Dermis blood vessel endothelial cell (primary cell): ENCODE results near the gene GID4. TPM values are rescaled to one million over a fixed set of nuclear protein-coding genes. Genes with fewer than 3 reads are reported as not detected.

ENCODE experiments used
- DNase-seq: peaks from one replicate; pipeline ENCODE4 v3.0.0; 2010
- total RNA-seq: library from RNA; depleted of rRNA; stranded (reverse); fragments of >200 nt; gene quantifications from 2 replicates; pipeline ENCODE4 v1.2.3, GENCODE V29; 2014

Gene GID4
- total RNA-seq, 1 donor from 2014 or later, result 6.3 TPM

DNA sequence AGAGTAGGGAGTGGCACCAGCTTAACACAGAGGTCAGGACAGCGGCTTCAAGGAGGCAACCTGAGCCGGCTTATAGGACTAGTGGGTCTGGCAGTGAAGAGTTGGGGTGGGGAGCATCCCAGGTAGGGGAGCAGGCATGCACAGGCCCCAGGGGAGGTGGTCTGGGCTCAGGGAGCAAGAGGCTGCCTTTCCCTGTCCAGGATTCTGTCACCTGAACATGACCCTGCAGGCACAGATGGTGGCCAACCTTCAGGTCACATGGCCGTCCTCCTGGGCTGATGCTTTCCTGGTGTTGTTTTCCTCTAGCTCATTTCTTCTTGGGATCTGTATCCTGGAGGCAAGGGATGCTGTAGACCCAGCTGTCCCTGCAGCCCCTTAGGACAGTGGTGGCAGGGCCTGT is 65.8 kb downstream of the GID4 start:
- DNase-seq, result no peak

DNA sequence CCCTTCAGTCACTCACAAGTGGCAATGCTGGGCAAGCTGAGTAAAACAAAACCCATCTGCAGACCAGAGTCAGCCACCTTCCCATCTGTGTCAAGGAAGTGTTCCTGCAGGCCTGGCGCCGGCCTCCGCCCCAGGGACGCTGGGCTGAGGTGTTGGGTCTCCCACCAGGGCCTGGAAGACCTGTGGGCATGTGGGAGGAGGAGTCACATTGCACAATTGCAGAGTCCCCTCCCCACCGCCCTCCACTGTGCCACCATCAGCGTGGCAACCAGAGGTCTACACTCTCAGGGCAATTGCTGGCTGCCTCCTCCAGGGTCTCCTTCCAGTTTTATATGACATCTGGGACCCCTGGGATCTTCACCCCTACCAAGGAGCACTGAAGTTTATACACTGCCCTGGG is 66.4 kb downstream of the GID4 start:
- DNase-seq, result no peak

DNA sequence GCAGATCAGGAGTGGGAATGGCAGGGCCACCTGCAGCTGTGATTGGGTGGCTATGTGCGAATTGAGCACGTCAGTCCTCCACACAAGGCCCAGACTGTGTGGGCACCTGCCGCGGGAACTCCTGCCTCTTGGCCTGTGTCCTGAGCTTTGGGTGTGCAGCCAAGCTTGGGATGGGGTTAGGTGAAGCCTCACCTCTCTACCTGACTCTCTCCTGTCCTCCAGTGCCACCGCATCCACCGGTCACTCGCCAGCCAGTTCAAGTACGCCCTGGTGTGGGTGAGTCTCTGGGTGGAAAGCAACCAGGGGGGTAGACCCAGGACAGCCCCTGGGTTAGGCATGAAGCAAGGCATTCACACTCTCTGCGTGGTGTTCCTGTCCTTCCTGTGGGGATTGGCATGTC is 67.0 kb downstream of the GID4 start:
- no peak for DNase-seq

DNA sequence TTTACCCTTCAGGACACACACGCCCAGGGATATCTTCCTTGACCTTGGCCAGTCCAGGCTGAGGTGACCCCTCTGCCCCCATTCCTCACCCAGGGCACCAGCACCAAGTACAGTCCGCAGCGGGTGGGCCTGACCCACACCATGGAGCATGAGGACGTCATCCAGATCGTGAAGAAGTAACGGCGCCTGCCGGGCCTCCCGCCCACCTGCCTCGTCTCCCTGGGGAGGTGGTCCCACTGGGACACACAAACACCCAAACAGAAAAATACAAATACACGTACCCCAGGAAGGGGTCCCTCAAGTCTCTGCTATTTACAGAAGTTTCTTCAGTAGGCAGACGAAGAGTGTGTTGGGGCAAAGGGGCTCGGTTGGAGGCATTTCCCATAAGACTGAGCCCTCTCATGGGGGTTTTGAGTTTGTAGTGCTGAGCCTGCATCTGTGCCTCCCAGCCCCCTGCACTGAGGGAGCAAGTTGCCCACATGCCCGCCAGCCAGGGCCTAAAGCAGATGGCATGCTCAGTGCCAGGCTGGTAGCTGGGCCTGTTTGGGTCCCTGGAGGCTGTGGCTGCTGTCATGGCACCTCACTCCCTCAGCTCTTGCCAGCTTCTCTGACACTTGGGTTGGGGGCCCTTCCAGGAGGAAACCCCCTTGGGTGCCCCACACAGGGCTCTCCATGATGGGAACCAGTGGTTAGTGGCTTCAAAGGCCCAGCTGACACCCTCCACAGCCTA is 68.0 kb downstream of the GID4 start:
- no peak for DNase-seq

DNA sequence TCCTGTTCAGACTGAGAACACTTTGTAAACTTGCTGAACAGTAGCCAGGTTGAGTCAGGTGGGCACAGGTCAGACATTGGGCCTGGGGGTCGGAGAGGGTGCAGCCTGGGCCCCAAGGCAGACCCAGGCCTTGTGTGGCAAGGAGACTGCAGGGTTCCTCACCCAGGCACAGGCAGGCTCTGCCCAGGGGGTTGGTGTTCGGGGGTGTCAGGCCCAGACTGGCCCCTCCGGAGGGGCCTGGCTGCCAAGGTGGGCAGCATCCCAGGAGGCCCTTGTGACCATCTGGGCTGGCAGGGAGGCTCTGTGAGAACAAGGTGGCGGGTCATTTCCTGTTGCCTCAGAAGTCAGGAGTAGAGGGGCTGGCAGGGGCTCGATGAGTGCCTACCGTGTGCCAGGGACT is 68.8 kb downstream of the GID4 start:
- no peak for DNase-seq

DNA sequence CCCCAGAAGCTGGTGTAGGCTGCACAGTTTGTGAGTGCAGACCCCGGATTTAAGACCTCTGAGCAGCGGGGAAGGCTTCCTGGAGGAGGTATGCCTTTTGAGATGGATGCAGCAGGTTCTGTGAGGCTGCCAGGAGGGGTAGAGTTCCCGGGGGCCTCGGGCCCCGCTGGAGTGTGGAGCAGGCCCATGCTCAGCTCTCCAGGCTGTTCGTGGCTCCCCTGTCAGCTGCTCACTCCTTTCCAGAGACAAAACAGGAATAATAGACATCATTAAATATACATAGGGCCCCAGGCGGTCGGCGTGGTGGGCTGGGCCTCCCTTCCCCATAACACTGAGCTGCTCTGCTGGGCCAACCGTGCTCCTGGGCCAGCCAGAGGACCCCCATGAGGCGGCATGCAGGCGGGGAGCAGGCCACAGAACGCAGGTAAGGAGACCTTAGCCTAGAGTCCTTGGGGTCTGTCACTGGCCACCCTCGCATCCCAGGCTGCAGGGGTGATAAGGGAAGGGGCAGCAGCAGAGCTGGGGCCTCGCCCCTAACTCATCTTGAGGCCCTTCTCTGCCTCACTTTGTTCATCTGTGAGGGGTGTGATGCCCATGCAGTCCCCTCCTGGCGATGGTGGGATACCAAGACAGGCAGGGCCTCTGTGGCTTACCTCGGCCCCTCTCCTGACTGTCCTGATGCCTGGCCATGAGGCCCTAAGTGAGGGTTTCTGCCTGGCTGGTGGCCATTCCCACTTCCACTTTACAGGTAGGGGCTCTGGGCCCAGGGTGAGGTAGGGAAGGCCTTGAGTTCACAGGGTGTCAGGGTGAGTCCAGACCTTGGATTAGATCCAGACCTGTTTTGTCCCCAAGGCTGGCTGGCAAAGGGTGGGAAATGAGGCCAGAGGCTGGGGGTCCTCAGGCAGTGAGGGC is 69.4 kb downstream of the GID4 start, which contains the start of gene MYO15A:
MYO15A (plus strand) TSS at position 356 of the 912 bp plus-strand sequence. CDS start 10,045 bp downstream, outside the sequence.
- DNase-seq, result no peak

DNA sequence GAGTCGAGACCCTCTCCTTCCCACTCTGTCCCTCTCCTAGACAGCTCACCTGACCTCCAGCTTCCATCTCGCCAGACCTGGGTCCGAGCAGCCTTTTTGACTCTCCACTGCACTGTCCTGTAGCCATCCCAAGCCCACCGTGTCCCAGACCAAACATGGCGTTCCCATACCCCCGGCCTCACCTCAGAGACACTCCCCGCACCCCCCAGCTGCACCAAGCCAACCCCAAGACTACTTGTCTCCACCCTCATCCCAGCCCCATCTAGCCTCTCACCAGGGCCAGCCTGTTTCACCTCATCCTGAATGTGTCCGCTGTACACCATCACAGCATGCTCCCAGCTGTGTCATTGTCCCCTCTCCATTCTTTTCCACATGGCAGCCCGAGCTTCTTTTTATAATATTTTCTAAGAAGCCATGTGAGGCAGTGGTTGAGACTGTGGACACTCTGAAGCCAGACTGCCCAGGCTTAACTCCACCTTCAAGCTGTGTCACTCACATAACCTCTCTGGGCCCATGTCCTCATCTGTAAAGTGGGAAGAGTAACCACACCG is 70.8 kb downstream of the GID4 start:
- no peak for DNase-seq

DNA sequence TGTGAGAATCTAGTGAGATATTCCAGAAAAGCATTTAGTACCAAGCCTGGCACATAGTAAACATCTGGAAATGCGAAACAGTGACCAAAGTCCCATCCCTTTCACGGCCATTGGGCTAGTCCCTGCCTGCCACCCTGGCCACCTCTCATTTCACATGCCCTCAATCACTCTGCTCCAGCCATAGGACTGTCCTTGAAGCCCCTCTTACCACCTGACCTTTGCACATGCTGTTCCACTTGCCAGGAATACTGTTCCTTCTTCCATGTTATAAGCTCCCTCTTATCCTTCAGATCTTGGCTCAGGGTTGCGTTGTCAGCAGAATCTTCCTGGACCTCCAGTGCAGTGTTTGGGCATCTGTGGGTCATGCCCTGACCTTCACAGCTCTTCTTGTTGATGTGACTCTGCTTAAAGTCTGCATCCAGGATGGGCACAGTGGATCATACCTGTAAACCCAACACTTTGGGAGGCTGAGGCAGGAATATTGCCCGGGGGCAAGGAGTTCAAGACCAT is 71.5 kb downstream of the GID4 start:
- DNase-seq, result no peak

DNA sequence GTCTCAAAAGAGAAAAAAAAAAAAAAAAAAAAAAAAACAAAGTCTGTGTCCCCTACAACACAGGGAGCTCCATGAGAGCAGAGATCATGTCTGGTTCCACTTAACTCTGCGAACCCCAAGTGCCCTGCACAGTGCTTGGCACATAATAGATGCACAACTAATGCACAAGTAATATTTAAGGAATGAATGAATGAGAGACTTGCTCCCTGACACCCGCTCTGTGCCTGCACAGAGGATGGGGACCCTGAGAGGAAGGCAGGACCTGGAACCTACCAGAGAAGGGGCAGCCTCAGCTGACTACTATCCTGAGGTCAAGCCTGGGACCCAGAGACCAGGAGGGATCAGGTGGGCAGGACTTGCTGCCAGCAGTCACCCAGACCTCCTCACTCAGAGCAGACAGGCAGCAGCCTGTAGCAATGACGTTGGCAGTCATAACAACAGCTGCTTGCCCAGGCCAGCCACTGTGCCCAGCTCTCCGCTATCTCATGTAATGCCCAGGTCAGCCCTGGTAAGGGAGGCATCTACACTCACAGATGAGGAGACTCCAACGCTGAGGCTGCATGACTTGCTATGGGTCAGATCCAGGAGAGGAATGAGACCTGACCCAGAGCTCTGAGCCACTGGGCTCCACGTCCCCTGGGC is 72.2 kb downstream of the GID4 start:
- no peak for DNase-seq

DNA sequence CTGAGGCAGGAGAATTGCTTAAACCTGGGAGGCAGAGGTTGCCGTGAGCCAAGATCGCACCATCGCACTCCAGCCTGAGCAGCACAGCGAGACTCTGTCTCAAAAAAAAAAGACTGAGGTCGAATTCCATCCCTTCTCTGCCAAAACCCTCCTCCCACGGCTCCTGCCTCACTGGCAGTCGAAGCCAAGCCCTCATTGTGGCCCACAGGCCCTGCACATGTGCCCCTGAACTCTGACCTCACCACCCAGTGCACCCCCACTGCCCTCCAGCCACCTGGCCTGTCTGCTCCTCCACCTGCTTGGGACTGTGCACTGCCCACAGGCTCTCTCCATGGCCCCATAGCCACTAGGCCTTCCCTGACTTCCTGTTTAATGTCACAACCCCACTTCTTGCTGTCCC is 76.3 kb downstream of the GID4 start:
- no peak for DNase-seq

DNA sequence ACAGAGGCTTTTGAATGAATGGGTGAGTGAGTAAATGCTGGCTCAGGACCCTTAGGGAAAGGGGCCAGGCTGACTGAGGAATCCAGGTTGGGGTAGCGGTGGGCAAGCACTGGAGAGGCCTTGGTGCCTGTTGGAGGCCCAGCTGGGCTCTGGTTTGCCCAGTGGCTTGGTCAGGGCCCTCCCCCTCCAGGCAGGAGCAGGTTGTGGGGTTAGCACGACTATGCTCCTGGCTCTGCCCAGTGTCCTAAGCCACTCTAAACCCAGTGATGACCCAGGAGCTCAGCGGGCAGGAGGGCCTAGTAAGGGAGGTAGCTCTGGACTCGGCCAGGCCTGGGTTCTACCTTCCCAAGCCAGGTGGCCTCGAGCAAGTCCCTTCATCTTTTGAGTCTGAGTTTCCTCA is 76.9 kb downstream of the GID4 start:
- DNase-seq, result no peak

DNA sequence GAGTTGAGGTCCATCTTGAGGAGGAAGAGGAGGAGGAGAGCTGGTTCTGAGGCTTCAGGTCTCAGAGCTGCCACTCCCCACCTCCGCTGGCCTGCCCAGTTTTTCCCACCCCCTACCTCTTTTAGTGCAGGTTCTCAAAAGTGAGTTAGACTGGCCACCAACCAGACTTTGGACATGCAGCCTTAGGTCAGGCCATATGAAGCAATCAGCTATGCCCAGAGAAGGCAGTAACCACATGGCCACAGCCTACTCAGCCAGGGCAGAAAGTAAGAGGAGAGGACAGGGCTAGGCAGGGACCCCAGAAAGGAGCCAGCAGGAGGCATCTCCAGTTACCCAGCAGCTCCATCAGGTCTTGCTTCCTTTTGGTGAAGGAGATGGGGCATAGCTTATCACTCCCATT is 78.3 kb downstream of the GID4 start:
- DNase-seq, result no peak

Other genes with a start within 250 kb of the GID4 start
- 28.8 and 71.5 TPM in 2 replicates for gene SREBF1, start 202.4 kb upstream of the GID4 start, total RNA-seq
- 21.6 and 30.0 TPM in 2 replicates for gene TOM1L2, start 67.0 kb upstream of the GID4 start, total RNA-seq
- 1.5 and 2.5 TPM in 2 replicates for gene DRC3, start 66.5 kb upstream of the GID4 start, total RNA-seq
- 21.2 and 21.3 TPM in 2 replicates for gene ATPAF2, start 240 bp upstream of the GID4 start, total RNA-seq
- 44.5 and 54.1 TPM in 2 replicates for gene DRG2, start 48.5 kb downstream of the GID4 start, total RNA-seq
- under 0.01 and 0.60 TPM in 2 replicates for gene MYO15A, start 69.3 kb downstream of the GID4 start, total RNA-seq
- gene ALKBH5, start 144.4 kb downstream of the GID4 start, total RNA-seq, result 95.1 and 104 TPM in 2 replicates
- gene LLGL1, start 186.2 kb downstream of the GID4 start, total RNA-seq, result 27.9 and 40.0 TPM in 2 replicates
- 409 and 588 TPM in 2 replicates for gene FLII, start 219.3 kb downstream of the GID4 start, total RNA-seq
- 22.4 and 22.6 TPM in 2 replicates for gene MIEF2, start 221.3 kb downstream of the GID4 start, total RNA-seq